Measurements from ENCODE around the gene TRAK1.

The TRAK1 gene

GRCh38 chr3:42189001-42189460 lies 97.9 kb downstream of the TRAK1 start:
- no peak overlapping the region for H3K4me3 ChIP-seq (replicated peaks; ENCODE audit: insufficient read depth, low read length)
- TF ChIP-seq REST (IDR thresholded peaks at IDR 0.05; ENCODE audit: insufficient replicate concordance, low read depth) = no peak
- no peak for TF ChIP-seq POLR2AphosphoS5 (IDR thresholded peaks at IDR 0.05; ENCODE audit: low read depth)
- TF ChIP-seq SPI1 (IDR thresholded peaks at IDR 0.05; ENCODE audit: borderline replicate concordance, low read depth) = no peak
- no peak for TF ChIP-seq GABPA (IDR thresholded peaks at IDR 0.05; ENCODE audit: low read depth)
- TF ChIP-seq CTCF (IDR thresholded peaks at IDR 0.05; ENCODE audit: insufficient read depth, low read length) = no peak
- H3K27ac ChIP-seq (replicated peaks) = no peak overlapping the region
- no peak for DNase-seq (ENCODE audit: low read depth in 1 of 2, low spot score in 1 of 2)
- no peaks in the 10 kb centered on the region for H3K27me3 ChIP-seq (ENCODE audit: insufficient read depth, poor library complexity, severe bottlenecking)

- no peak overlapping the region for H3K4me3 ChIP-seq (replicated peaks; ENCODE audit: insufficient read depth, low read length)
- DNase-seq (ENCODE audit: low read depth in 1 of 2, low spot score in 1 of 2) = no peak
- H3K27me3 ChIP-seq (ENCODE audit: insufficient read depth, poor library complexity, severe bottlenecking) = no peaks in the 10 kb centered on the region
- no peak overlapping the region for H3K27ac ChIP-seq (replicated peaks)
- TF ChIP-seq CTCF (IDR thresholded peaks at IDR 0.05; ENCODE audit: insufficient read depth, low read length) (no peak), POLR2AphosphoS5 (IDR thresholded peaks at IDR 0.05; ENCODE audit: low read depth) (no peak)
Measured at GRCh38 chr3:42189736-42190135, 98.6 kb downstream of the TRAK1 start.

- no peak overlapping the region for H3K27ac ChIP-seq (replicated peaks)
- TF ChIP-seq CTCF (IDR thresholded peaks at IDR 0.05; ENCODE audit: insufficient read depth, low read length) (peak; percentile 61), REST (IDR thresholded peaks at IDR 0.05; ENCODE audit: insufficient replicate concordance, low read depth) (no peak), SPI1 (IDR thresholded peaks at IDR 0.05; ENCODE audit: borderline replicate concordance, low read depth) (no peak)
- peak; percentile 4 to 45 for DNase-seq (ENCODE audit: low read depth in 1 of 2, low spot score in 1 of 2)
- H3K4me3 ChIP-seq (replicated peaks; ENCODE audit: insufficient read depth, low read length) = no peak overlapping the region
- no peaks in the 10 kb centered on the region for H3K27me3 ChIP-seq (ENCODE audit: insufficient read depth, poor library complexity, severe bottlenecking)
Measured at GRCh38 chr3:42190701-42191442, 99.7 kb downstream of the TRAK1 start.

- TF ChIP-seq GABPA (IDR thresholded peaks at IDR 0.05; ENCODE audit: low read depth) (no peak), CTCF (IDR thresholded peaks at IDR 0.05; ENCODE audit: insufficient read depth, low read length) (no peak), SPI1 (IDR thresholded peaks at IDR 0.05; ENCODE audit: borderline replicate concordance, low read depth) (no peak), REST (IDR thresholded peaks at IDR 0.05; ENCODE audit: insufficient replicate concordance, low read depth) (no peak), POLR2AphosphoS5 (IDR thresholded peaks at IDR 0.05; ENCODE audit: low read depth) (no peak)
- DNase-seq (ENCODE audit: low read depth in 1 of 2, low spot score in 1 of 2) = no peak
- no peaks in the 10 kb centered on the region for H3K27me3 ChIP-seq (ENCODE audit: insufficient read depth, poor library complexity, severe bottlenecking)
- no peak overlapping the region for H3K4me3 ChIP-seq (replicated peaks; ENCODE audit: insufficient read depth, low read length)
- no peak overlapping the region for H3K27ac ChIP-seq (replicated peaks)
Measured at GRCh38 chr3:42191443-42191747, 100.2 kb downstream of the TRAK1 start.
